ENCODE measurements around the gene TTLL9. TPM values are rescaled to one million over a fixed set of nuclear protein-coding genes. Genes with fewer than 3 reads are reported as not detected.

Gene TTLL9
- total and polyA plus RNA-seq, 10 of the 15 experiments (the other 5 are each of a cell fraction or from before 2014, with no cell fraction given): 0.03 to 0.77 (median 0.11) TPM; not detected in 2

DNA sequence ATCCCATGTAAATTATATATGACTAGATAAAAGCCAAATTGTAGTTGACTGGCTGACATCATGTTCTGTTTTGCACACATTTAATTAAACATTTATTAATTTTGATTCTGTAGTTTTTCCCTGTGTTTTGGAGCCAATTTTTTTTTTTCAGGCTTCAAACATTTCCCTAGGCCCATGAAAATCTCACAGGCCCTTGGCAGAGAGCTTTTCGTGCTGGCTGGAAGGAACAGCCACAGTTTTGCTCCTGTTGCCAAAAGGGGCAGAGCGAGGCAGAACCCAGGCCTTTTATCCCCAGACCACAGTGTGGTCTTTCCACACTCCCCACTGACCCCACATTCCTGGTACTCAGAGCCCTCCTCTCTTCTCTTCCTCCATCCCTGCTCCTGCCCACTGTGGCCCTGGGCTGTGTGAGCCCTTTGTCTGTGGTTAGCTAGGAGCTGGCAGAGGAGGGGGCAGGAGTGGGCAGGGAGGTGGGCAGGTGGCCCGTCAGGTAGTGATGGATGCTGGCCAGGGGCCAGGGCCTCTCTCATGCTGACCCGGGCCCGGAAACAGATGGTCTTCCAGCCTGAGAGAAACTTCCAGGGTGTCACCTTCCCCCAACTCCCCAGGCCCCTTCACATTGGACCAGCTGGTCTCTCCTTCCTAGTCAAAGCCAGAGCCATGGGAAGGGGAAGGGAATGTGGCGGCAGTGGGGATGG is 120.4 kb downstream of the TTLL9 start:
- ChIA-PET POLR2A (interaction anchor here (0.6 kb wide), 1 partner anchor 229 kb away, joined by 9 read pairs; no protein-coding TSS in a partner anchor), RAD21 (ENCODE audit: unreplicated experiment) (interaction anchor here (0.7 kb wide), 1 partner anchor 143 kb away, joined by 3 read pairs; no protein-coding TSS in a partner anchor), SMC1A (ENCODE audit: uncharacterized antibody, unreplicated experiment) (no interaction called here), CTCF (no interaction called here)
- no peaks in the 10 kb centered on the region for H3K79me2 ChIP-seq (ENCODE audit: control insufficient read depth, insufficient read depth, low read length)
- 19% methylated on average over 6 of the region's 6 CpGs for WGBS (ENCODE audit: insufficient coverage, insufficient replicate concordance, low lambda C conversion rate, missing lambda C conversion rate)
- no peak overlapping the region for H3K4me2 ChIP-seq (ENCODE audit: control insufficient read depth, insufficient read depth)
- no peaks in the 10 kb centered on the region for H3K36me3 ChIP-seq (ENCODE audit: control insufficient read depth in 2 of 2, insufficient read depth in 2 of 2, low read length in 1 of 2)
- FAIRE-seq (no peak), DNase-seq (ENCODE audit: low read depth, low spot score) (no peak), ATAC-seq (no peak)
- no peak overlapping the region for H3K27ac ChIP-seq (ENCODE audit: control insufficient read depth, insufficient read depth)
- TF ChIP-seq ZNF207 (IDR thresholded peaks at IDR 0.05; ENCODE audit: borderline replicate concordance): no peak
- no peak for TF ChIP-seq SMAD5 (IDR thresholded peaks at IDR 0.05; ENCODE audit: low read depth)
- no peak for TF ChIP-seq CBFB (IDR thresholded peaks at IDR 0.05; ENCODE audit: low read depth)
- TF ChIP-seq EED (IDR thresholded peaks at IDR 0.05; ENCODE audit: low read depth): no peak
- no peak for TF ChIP-seq BCL3 (IDR thresholded peaks at IDR 0.05; ENCODE audit: borderline replicate concordance, insufficient read depth, low read depth, low read length, poor library complexity, severe bottlenecking)
- no peak for TF ChIP-seq MAX (IDR thresholded peaks at IDR 0.05; ENCODE audit: low read depth, low read length)
- TF ChIP-seq MTA3 (IDR thresholded peaks at IDR 0.05; ENCODE audit: borderline replicate concordance, low read length): no peak
- TF ChIP-seq, protein P1, sequence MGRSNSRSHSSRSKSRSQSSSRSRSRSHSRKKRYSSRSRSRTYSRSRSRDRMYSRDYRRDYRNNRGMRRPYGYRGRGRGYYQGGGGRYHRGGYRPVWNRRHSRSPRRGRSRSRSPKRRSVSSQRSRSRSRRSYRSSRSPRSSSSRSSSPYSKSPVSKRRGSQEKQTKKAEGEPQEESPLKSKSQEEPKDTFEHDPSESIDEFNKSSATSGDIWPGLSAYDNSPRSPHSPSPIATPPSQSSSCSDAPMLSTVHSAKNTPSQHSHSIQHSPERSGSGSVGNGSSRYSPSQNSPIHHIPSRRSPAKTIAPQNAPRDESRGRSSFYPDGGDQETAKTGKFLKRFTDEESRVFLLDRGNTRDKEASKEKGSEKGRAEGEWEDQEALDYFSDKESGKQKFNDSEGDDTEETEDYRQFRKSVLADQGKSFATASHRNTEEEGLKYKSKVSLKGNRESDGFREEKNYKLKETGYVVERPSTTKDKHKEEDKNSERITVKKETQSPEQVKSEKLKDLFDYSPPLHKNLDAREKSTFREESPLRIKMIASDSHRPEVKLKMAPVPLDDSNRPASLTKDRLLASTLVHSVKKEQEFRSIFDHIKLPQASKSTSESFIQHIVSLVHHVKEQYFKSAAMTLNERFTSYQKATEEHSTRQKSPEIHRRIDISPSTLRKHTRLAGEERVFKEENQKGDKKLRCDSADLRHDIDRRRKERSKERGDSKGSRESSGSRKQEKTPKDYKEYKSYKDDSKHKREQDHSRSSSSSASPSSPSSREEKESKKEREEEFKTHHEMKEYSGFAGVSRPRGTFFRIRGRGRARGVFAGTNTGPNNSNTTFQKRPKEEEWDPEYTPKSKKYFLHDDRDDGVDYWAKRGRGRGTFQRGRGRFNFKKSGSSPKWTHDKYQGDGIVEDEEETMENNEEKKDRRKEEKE (IDR thresholded peaks at IDR 0.05): no peak
- TF ChIP-seq POLR2AphosphoS5 (IDR thresholded peaks at IDR 0.05; ENCODE audit: low read length): no peak
- TF ChIP-seq POLR2AphosphoS2 (IDR thresholded peaks at IDR 0.05; ENCODE audit: low read depth, low read length): no peak
- no peak for TF ChIP-seq CTCF (IDR thresholded peaks at IDR 0.05 in 2 of 3, conservative IDR thresholded peaks at IDR 0.05 in 1 of 3; ENCODE audit: control insufficient read depth in 2 of 3, extremely low read depth in 1 of 3, insufficient read depth in 1 of 3, low read depth in 3 of 3, low read length in 3 of 3)
- TF ChIP-seq, protein P2, sequence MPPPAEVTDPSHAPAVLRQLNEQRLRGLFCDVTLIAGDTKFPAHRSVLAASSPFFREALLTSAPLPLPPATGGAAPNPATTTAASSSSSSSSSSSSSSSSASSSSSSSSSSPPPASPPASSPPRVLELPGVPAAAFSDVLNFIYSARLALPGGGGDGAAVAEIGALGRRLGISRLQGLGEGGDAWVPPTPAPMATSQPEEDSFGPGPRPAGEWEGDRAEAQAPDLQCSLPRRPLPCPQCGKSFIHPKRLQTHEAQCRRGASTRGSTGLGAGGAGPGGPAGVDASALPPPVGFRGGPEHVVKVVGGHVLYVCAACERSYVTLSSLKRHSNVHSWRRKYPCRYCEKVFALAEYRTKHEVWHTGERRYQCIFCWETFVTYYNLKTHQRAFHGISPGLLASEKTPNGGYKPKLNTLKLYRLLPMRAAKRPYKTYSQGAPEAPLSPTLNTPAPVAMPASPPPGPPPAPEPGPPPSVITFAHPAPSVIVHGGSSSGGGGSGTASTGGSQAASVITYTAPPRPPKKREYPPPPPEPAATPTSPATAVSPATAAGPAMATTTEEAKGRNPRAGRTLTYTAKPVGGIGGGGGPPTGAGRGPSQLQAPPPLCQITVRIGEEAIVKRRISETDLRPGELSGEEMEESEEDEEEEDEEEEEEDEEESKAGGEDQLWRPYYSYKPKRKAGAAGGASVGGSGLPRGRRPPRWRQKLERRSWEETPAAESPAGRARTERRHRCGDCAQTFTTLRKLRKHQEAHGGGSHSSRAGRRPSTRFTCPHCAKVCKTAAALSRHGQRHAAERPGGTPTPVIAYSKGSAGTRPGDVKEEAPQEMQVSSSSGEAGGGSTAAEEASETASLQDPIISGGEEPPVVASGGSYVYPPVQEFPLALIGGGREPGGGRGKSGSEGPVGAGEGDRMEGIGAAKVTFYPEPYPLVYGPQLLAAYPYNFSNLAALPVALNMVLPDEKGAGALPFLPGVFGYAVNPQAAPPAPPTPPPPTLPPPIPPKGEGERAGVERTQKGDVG (CRISPR knock-in tag; IDR thresholded peaks at IDR 0.05): no peak
- TF ChIP-seq YY1 (IDR thresholded peaks at IDR 0.05; ENCODE audit: low read depth, low read length): no peak
- in situ Hi-C loops (cut with MboI): no loop called here
- intact Hi-C loops (cut with micrococcal nuclease; ENCODE audit: unreplicated experiment): no loop called here
- H3K4me1 ChIP-seq (ENCODE audit: control insufficient read depth, insufficient read depth, low read length): no peaks in the 10 kb centered on the region
- BruUV-seq (replicated peaks): no TSS peak
- no peak overlapping the region for H2AFZ ChIP-seq (ENCODE audit: control insufficient read depth, low read depth, low read length)
- H3K9me3 ChIP-seq (replicated peaks; ENCODE audit: control insufficient read depth, insufficient read depth, low read length): no peaks in the 10 kb centered on the region
- peaks cover 0 to 9% of the 10 kb centered on the region in 2 experiments; a peak in 2 of 4 replicates for H3K27me3 ChIP-seq (replicated peaks in 1 of 2; ENCODE audit: control insufficient read depth in 2 of 2, insufficient read depth in 2 of 2, low read length in 1 of 2)
- H3K4me3 ChIP-seq: no peak overlapping the region
- no peaks in the 10 kb centered on the region for H4K20me1 ChIP-seq (ENCODE audit: control insufficient read depth, insufficient read depth)
- H3K9ac ChIP-seq (ENCODE audit: control insufficient read depth, insufficient read depth, low read length): no peak overlapping the region
